Measurements from ENCODE around the gene SLC32A1.

Gene SLC32A1

GRCh38 chr20:38725931-38726803, 1.9 kb downstream of the SLC32A1 start:
- no peak for DNase-seq

GRCh38 chr20:38726804-38727606, 2.7 kb downstream of the SLC32A1 start:
- DNase-seq, result peak; percentile 26 to 28

GRCh38 chr20:38727607-38728190, 3.4 kb downstream of the SLC32A1 start:
- DNase-seq, result no peak

- DNase-seq, result no peak
These were observed 4.0 kb downstream of the SLC32A1 start for GRCh38 chr20:38728191-38728781.

DNA sequence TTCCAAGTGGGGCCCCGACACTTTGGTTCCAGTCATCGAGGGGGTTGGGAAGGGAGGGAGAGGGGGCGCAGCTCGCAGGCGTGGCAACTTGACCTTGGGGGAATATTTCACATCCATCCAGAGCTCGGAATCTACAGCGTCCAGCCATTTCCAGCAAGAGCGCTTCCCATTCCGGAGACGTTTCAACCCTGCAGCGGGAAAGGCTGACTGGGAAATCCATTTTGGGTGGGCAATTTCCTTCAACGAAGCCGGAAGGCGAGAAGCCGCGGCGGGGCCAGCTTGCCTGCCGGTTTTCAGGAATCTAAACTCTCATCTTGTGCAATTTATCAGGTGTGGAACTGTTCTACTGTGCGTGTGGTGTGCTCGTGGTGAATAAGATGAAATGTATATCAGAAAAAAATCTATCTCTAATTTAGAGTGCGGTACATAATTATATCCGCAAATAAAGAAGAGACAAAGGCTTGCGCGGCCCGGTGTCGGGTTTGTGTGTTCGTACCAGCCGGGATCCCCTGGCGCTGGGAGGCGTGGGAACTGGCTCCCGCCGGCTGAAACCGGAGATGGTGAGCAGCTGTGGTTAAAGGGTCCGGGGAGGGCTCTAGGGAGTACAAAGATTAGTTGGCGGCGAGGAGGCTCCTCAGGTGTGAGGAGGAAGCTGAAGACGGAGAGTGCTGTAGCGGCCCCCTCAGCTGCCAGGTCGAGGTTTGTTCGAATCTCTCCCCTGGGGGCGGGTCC, 4.8 kb downstream of the SLC32A1 start:
- DNase-seq, result no peak

DNA sequence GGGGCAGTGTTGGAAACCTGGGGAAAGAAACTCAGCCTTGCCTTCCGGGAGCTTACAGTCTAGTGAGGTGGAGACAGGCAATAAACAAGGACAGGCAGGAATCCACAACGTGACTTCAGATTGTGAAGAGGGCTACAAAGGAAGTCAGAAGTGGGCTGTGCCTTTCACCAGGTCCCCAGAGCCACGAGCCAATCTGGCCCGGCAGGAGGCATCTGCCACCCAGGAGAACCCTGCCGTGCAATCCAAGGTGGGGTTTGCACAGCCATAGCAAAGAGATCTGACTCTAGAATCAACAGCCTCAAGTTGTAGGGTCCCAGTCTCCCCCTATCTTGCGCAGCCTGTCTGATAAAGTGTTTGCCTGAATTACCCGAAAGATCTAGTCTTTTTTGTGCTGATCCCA, 5.5 kb downstream of the SLC32A1 start:
- no peak for DNase-seq

GRCh38 chr20:38730167-38730988, 6.1 kb downstream of the SLC32A1 start:
- DNase-seq, result no peak

DNA sequence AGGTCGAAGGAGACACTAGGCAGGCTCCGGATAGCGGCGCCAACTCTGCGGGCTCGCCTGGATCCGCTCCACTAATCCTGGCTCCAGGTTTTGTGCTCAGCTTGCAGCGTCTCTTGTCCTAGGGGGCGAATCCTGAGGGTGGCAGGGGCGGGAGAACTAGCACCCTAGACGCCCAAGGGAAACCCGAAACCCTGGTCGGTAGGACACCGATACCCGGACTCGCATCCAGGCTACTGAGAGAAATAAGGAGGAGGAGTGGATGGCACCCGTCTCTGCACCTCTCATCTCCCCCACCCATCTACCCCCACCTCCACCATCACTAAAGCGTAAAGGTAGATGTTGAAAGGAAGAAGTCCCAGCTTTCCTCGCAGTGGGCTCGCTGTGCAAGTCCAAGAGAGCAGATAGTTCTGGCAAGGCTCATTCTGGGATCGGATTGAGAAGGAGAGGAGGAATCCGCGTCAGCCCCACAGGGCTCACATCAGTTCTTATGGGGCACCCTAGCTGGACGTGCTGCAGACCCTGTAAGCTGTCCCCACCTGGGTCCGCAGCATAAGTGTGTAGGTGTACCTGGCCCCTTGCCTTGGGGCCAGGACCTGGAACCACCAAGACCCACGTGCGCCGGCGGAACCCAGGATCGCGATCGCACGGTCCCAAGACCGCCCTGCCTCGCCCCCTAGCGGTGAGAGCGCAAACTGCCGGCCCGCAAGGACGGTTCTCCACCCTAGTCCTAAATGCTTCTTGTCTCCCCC, 6.9 kb downstream of the SLC32A1 start:
- peak; percentile 55 to 56 for DNase-seq

DNA sequence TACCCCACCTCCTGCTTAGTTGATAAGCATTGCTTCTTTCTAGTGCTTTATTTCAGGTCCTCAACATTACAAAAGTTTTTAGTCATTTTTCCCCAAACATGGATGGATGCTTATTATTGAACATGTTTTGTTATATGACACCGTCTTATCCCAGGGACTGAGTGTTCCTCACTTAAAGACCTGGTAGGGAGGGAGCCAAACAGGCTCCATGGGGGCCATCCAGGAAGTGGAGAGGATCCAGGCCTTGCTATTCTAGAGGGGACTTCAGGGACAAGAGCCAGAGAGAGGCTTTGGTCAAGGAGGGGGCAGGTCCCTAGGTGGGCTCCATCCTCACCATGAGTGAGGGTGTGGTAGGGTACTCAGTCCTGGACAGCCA, 7.4 kb downstream of the SLC32A1 start:
- no peak for DNase-seq

- DNase-seq, result no peak
These were observed 8.7 kb downstream of the SLC32A1 start for GRCh38 chr20:38732981-38733380.

- DNase-seq, result no peak
These were observed 10.9 kb downstream of the SLC32A1 start for GRCh38 chr20:38735172-38735571.

- DNase-seq, result no peak
These were observed 13.6 kb downstream of the SLC32A1 start for GRCh38 chr20:38737887-38738286.

DNA sequence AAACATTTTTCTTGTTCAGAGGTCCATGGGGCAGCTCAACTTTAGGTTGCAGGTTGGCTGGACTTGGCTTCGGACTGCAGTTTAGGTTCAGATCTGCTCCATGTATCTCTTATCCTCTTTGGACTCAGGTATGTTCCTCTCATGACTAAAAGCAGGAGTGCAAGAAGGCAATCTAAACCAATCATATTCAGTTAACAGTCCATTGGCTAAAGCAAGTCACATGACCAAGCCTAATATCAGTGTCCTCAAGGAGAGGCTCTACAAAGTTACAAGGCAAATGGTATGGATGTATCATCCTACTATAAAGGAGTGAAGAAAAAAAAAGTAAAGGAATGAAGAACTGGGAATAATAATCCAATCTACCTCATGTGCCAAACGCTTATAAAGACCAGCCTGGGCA, 21.5 kb downstream of the SLC32A1 start:
- DNase-seq, result no peak

DNA sequence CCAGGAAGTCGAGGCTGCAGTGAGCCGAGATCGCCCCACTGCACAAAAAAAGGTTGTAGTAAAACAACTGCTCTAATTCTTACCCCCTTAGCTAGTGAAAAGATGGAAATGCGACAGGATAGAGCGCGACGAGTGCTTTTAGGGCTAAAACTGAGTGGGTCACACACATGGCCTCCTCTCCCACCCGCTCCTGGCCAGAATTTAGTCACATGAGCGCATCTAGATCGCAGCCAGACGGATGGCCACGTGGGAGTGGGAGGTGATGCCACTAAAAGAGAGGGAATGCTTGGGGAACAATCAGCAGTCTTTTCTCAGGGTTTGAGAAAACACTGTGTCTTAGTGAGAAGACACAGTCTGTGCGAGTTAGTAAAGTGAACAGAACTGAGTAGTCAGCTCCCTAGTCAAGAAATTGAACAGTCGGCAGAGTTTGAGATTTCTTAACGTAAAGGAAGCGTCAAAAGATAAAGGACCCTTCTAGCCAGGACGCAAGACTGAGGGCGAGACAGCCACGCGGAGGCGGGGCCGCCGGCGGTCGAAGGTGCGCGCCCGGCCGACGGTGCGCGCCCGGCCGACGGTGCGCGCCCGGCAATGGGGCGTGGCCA, 23.3 kb downstream of the SLC32A1 start:
- no peak for DNase-seq

GRCh38 chr20:38748097-38748860, 24.0 kb downstream of the SLC32A1 start, which contains the start of gene ACTR5:
Gene ACTR5 (plus strand): TSS chr20:38748460. CDS start chr20:38748479, 19 bp downstream.
- DNase-seq, result peak; percentile 92 to 93

- DNase-seq, result no peak
These were observed 24.5 kb downstream of the SLC32A1 start for GRCh38 chr20:38748861-38749149.

GRCh38 chr20:38751360-38751976, 27.2 kb downstream of the SLC32A1 start:
- DNase-seq, result peak; percentile 30 to 37

- no peak for DNase-seq
These were observed 27.7 kb downstream of the SLC32A1 start for GRCh38 chr20:38752029-38752428.

GRCh38 chr20:38754924-38755323, 30.6 kb downstream of the SLC32A1 start:
- DNase-seq, result no peak

All from inflammatory macrophage (primary cell).